Measurements from ENCODE around the gene HOXB5.

DNA sequence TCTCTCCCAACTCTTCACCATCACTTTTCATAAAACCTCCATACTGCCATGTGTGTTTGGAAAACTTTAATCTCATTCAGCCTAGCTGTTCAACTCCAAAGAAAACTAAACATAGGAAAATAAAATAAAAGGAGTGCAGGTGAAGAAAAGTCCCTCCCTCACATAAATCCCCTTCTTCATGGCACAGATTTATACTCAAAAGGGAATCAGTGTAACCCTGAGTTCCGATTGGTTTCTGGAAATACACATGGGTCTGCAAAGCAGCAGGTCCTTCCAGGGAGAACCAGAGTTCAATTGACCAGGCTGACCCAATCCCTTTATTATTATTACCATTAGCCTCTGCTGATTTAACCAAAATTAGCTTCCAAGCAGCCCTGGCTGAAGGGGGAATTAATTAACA, 39.8 kb downstream of the HOXB5 start:
- TF ChIP-seq POLR2AphosphoS5 (IDR thresholded peaks at IDR 0.05; ENCODE audit: low read depth, low read length) (no peak), SIN3A (IDR thresholded peaks at IDR 0.05; ENCODE audit: borderline replicate concordance, insufficient read depth, low read length) (no peak), TAF1 (IDR thresholded peaks at IDR 0.05; ENCODE audit: borderline replicate concordance, insufficient read depth, low read length) (no peak)
- TF ChIP-seq, protein P1, sequence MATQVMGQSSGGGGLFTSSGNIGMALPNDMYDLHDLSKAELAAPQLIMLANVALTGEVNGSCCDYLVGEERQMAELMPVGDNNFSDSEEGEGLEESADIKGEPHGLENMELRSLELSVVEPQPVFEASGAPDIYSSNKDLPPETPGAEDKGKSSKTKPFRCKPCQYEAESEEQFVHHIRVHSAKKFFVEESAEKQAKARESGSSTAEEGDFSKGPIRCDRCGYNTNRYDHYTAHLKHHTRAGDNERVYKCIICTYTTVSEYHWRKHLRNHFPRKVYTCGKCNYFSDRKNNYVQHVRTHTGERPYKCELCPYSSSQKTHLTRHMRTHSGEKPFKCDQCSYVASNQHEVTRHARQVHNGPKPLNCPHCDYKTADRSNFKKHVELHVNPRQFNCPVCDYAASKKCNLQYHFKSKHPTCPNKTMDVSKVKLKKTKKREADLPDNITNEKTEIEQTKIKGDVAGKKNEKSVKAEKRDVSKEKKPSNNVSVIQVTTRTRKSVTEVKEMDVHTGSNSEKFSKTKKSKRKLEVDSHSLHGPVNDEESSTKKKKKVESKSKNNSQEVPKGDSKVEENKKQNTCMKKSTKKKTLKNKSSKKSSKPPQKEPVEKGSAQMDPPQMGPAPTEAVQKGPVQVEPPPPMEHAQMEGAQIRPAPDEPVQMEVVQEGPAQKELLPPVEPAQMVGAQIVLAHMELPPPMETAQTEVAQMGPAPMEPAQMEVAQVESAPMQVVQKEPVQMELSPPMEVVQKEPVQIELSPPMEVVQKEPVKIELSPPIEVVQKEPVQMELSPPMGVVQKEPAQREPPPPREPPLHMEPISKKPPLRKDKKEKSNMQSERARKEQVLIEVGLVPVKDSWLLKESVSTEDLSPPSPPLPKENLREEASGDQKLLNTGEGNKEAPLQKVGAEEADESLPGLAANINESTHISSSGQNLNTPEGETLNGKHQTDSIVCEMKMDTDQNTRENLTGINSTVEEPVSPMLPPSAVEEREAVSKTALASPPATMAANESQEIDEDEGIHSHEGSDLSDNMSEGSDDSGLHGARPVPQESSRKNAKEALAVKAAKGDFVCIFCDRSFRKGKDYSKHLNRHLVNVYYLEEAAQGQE (IDR thresholded peaks at IDR 0.05; ENCODE audit: insufficient read depth in 1 of 2, low read depth in 2 of 2, low read length in 2 of 2), result no peak

Measured in PFSK-1 (cell line).